ENCODE measurements around the gene MAP3K1.

Gene MAP3K1

GRCh38 chr5:56900395-56900794, 85.0 kb downstream of the MAP3K1 start:
- no peak overlapping the region for H3K4me3 ChIP-seq (ENCODE audit: low read depth, low read length)
- TF ChIP-seq CTCF (IDR thresholded peaks at IDR 0.05; ENCODE audit: low read depth, low read length, missing control alignments), result no peak
- DNase-seq (ENCODE audit: low read depth), result no peak

- TF ChIP-seq CTCF (IDR thresholded peaks at IDR 0.05; ENCODE audit: low read depth, low read length, missing control alignments), result peak; percentile 71
- no peak for DNase-seq (ENCODE audit: low read depth)
These were observed 85.7 kb downstream of the MAP3K1 start for GRCh38 chr5:56900858-56901578.

GRCh38 chr5:56908942-56909293, 93.6 kb downstream of the MAP3K1 start:
- TF ChIP-seq CTCF (IDR thresholded peaks at IDR 0.05; ENCODE audit: low read depth, low read length, missing control alignments), result no peak
- H3K4me3 ChIP-seq (ENCODE audit: low read depth, low read length), result peak overlapping the region; percentile 83
- DNase-seq (ENCODE audit: low read depth), result no peak

More at GRCh38 chr5:56900858-56901578, 85.7 kb downstream of the MAP3K1 start:
- H3K4me3 ChIP-seq (ENCODE audit: low read depth, low read length), result no peak overlapping the region

GRCh38 chr5:56909294-56910209, 94.2 kb downstream of the MAP3K1 start, which contains the start of gene SETD9:
TSS of gene SETD9 (plus strand) at chr5:56909596. CDS start at chr5:56909646, 50 bp downstream.
- no peak for TF ChIP-seq CTCF (IDR thresholded peaks at IDR 0.05; ENCODE audit: low read depth, low read length, missing control alignments)
- peak within 1 kb of the TSS; percentile 84 for H3K4me3 ChIP-seq (ENCODE audit: low read depth, low read length)
- DNase-seq (ENCODE audit: low read depth), result peak; percentile 86

GRCh38 chr5:56910210-56910965, 95.0 kb downstream of the MAP3K1 start:
- no peak for TF ChIP-seq CTCF (IDR thresholded peaks at IDR 0.05; ENCODE audit: low read depth, low read length, missing control alignments)
- peak overlapping the region; percentile 84 for H3K4me3 ChIP-seq (ENCODE audit: low read depth, low read length)
- peak; percentile 31 for DNase-seq (ENCODE audit: low read depth)

GRCh38 chr5:56913766-56914165, 98.4 kb downstream of the MAP3K1 start:
- no peak for DNase-seq (ENCODE audit: low read depth)
- no peak for TF ChIP-seq CTCF (IDR thresholded peaks at IDR 0.05; ENCODE audit: low read depth, low read length, missing control alignments)
- no peak overlapping the region for H3K4me3 ChIP-seq (ENCODE audit: low read depth, low read length)

Data from GM12864 (cell line).